Activated T-cell treated with anti-CD3 and anti-CD28 coated beads, Interleukin-2, amount 50 U/mL, for 48 hours (primary cell): Measurements from ENCODE around the gene CYSLTR2.

Source experiments
- DNase-seq, 2 experiments: peaks; one replicate each; pipeline ENCODE4 v3.0.0-alpha.2; 2020

CYSLTR2 gene

GRCh38 chr13:48748681-48749080, 95.0 kb downstream of the CYSLTR2 start:
- DNase-seq, result no peak

- no peak for DNase-seq
These were observed 95.4 kb downstream of the CYSLTR2 start for GRCh38 chr13:48749144-48749543.

DNA sequence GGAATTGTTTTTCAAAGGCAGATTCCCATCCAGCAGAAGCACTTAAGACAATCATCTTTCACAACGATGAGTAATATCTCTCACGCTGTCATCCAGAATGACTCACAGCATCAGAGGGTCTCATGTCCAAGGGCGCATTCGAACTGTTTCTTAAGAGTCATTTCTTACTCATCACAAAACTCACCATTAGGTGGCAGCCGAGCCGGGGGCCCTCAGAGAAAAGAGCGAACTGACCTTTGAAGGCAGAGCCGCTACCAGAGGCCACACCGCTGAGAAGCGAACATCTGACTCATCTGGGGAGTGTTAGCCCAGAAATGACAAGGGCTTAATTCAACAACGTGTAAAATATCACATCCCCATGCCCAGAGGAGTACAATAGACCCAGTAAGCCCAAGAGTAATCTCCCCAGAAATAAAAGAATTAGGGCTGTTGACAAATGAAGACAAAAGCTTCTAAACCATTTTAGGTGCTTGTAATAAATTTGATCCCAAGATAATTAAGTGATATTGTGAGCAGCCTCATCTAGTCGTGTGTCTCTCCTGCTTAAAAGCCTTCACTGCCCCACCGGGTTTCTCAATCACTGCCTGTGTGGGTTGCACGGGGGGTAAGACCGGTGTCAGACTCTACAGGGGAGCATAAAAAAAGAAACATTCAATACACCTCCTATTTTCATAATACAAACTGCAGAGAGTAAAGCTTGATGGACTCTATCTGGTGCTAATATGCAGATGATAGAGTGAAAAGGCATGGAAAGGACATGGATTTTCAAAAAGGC, 96.2 kb downstream of the CYSLTR2 start:
- peak; percentile 86 to 87 for DNase-seq

- DNase-seq, result no peak
These were observed 97.1 kb downstream of the CYSLTR2 start for GRCh38 chr13:48750588-48751383.

GRCh38 chr13:48760626-48761025, 106.9 kb downstream of the CYSLTR2 start:
- DNase-seq, result no peak
